ENCODE measurements around the gene ZNF710.
A peak's percentile ranks its signal among the peaks of the same experiment; 100 is the strongest.

ZNF710 gene

GRCh38 chr15:89998923-89999675 lies 2.0 kb upstream of the ZNF710 start:
- Histone ChIP-seq H3K36me3 (ENCODE audit: control insufficient read depth in 1 of 2, insufficient read depth in 2 of 2, low read length in 2 of 2) (no peaks in the 10 kb centered on the region), H3K4me1 (ENCODE audit: control insufficient read depth in 1 of 2, insufficient read depth in 2 of 2, low read length in 2 of 2) (peaks cover 5 to 15% of the 10 kb centered on the region in 2 donors), H3K27me3 (ENCODE audit: low read depth, low read length) (no peaks in the 10 kb centered on the region), H3K4me3 (ENCODE audit: low read depth in 1 of 2, low read length in 2 of 2) (no peak overlapping the region), H3K27ac (ENCODE audit: low read length) (no peak overlapping the region), H3K9me3 (ENCODE audit: control insufficient read depth in 1 of 2, low read length in 2 of 2) (no peaks in the 10 kb centered on the region)

DNA sequence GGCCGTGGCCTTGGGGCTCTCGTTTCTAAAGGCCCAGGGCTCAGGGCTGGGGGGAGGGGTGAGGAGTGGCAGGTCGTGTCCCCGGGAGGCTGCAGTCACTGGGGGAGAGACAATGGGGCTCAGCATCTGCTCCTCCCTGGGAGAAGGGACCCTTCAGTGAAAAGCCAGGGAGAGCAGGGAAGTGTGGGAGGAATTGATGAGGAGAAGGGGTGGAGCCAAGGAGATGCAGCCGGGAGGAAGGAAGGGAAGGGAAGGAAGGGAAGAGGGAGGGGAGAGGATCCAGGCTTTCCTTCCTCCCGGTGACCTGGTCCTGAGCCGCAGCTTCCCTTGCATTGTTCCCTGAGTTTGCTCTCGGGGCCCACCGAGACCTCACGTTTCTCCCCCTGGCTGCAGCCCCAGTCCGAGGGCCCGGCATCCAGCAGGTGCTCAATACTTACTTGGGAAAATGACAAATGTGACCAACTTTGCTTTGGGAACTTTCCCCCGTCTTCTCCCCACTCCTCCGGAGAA lies 1.4 kb upstream of the ZNF710 start:
- peak overlapping the region in 1 of 2 donors; percentile 74 for H3K4me3 ChIP-seq (ENCODE audit: low read depth in 1 of 2, low read length in 2 of 2)
- H3K27me3 ChIP-seq (ENCODE audit: low read depth, low read length) = no peaks in the 10 kb centered on the region
- H3K27ac ChIP-seq (ENCODE audit: low read length) = no peak overlapping the region
- no peaks in the 10 kb centered on the region for H3K9me3 ChIP-seq (ENCODE audit: control insufficient read depth in 1 of 2, low read length in 2 of 2)
- H3K36me3 ChIP-seq (ENCODE audit: control insufficient read depth in 1 of 2, insufficient read depth in 2 of 2, low read length in 2 of 2) = no peaks in the 10 kb centered on the region
- H3K4me1 ChIP-seq (ENCODE audit: control insufficient read depth in 1 of 2, insufficient read depth in 2 of 2, low read length in 2 of 2) = peaks cover 10 to 20% of the 10 kb centered on the region in 2 donors

GRCh38 chr15:90000186-90001001 lies 730 bp upstream of the ZNF710 start:
- Histone ChIP-seq H3K27ac (ENCODE audit: low read length) (peak overlapping the region; percentile 92), H3K9me3 (ENCODE audit: control insufficient read depth in 1 of 2, low read length in 2 of 2) (no peaks in the 10 kb centered on the region), H3K4me1 (ENCODE audit: control insufficient read depth in 1 of 2, insufficient read depth in 2 of 2, low read length in 2 of 2) (peaks cover 15 to 25% of the 10 kb centered on the region in 2 donors), H3K27me3 (ENCODE audit: low read depth, low read length) (no peaks in the 10 kb centered on the region), H3K4me3 (ENCODE audit: low read depth in 1 of 2, low read length in 2 of 2) (peak overlapping the region; percentile 74 to 87), H3K36me3 (ENCODE audit: control insufficient read depth in 1 of 2, insufficient read depth in 2 of 2, low read length in 2 of 2) (no peaks in the 10 kb centered on the region)

DNA sequence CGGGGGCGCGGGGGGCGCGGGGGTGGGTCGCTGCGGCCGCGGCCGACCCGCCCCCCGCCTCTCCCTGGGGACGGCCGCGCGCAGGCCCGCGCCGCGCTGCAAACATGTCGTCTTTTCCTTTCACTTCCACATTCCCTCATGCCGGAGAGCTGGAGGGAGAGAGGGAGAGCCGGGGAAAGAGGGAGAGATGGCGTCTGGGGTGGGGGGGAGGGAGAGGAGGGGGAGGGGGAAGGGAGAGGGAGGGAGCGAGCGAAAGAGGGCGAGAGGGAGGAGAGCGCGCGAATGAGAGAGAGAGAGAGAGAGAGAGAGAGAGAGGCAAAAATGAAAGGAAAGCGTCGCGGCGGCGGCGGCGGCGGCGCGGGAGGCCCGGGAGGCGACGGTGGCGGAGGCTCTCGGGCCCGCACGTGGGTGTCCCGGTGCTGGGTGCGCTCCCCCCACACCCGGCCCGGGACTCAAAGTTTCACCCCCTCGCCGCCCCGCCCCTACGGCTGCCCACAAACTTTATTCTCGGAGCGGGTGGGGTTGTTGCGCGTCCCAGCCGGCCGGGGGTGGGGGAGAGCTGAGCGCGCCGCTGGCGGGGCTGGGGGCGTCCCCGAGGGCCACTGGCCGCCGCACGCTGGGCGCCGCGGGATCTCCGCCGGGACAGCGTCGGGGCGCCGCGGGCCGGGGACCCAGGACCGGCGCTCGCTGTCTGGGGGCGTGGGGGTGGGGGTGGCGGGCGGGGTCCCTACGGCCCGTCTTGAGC lies 731 bp downstream of the ZNF710 start:
- Histone ChIP-seq H3K27me3 (ENCODE audit: low read depth, low read length) (no peaks in the 10 kb centered on the region), H3K4me3 (ENCODE audit: low read depth in 1 of 2, low read length in 2 of 2) (peak overlapping the region in 1 of 2 donors; percentile 77), H3K36me3 (ENCODE audit: control insufficient read depth in 1 of 2, insufficient read depth in 2 of 2, low read length in 2 of 2) (no peaks in the 10 kb centered on the region), H3K9me3 (ENCODE audit: control insufficient read depth in 1 of 2, low read length in 2 of 2) (no peaks in the 10 kb centered on the region), H3K4me1 (ENCODE audit: control insufficient read depth in 1 of 2, insufficient read depth in 2 of 2, low read length in 2 of 2) (peaks cover 22 to 37% of the 10 kb centered on the region in 2 donors), H3K27ac (ENCODE audit: low read length) (no peak overlapping the region)

- peaks cover 22 to 37% of the 10 kb centered on the region in 2 donors for H3K4me1 ChIP-seq (ENCODE audit: control insufficient read depth in 1 of 2, insufficient read depth in 2 of 2, low read length in 2 of 2)
- peak overlapping the region; percentile 86 for H3K27ac ChIP-seq (ENCODE audit: low read length)
Observed at GRCh38 chr15:90002428-90002844, 1.3 kb downstream of the ZNF710 start.

DNA sequence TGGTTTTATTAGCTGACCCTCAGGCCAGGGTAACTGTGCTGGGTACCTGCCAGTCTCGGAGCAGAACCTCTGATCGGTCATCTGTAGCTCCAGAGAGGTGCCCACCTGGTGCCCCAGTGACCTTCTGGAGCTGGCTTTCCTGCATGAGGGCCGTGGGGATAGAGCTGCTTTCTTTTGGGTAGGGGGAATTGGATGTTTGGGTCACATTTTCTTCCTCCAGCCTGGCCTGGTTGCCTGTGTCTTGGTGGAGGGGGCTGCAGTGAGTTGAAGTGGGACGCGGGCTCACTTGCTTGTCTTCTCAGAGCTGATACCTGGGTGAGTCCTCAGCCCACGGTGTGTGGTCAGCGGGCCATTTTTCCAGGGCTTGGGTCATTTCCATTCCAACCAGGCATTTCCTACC lies 2.6 kb downstream of the ZNF710 start:
- peaks cover 17 to 37% of the 10 kb centered on the region in 2 donors for H3K4me1 ChIP-seq (ENCODE audit: control insufficient read depth in 1 of 2, insufficient read depth in 2 of 2, low read length in 2 of 2)
- peak overlapping the region; percentile 86 for H3K27ac ChIP-seq (ENCODE audit: low read length)
- no peaks in the 10 kb centered on the region for H3K36me3 ChIP-seq (ENCODE audit: control insufficient read depth in 1 of 2, insufficient read depth in 2 of 2, low read length in 2 of 2)
- no peaks in the 10 kb centered on the region for H3K27me3 ChIP-seq (ENCODE audit: low read depth, low read length)
- no peak overlapping the region for H3K4me3 ChIP-seq (ENCODE audit: low read depth in 1 of 2, low read length in 2 of 2)
- no peaks in the 10 kb centered on the region for H3K9me3 ChIP-seq (ENCODE audit: control insufficient read depth in 1 of 2, low read length in 2 of 2)

More at GRCh38 chr15:90002428-90002844, 1.3 kb downstream of the ZNF710 start:
- H3K4me3 ChIP-seq (ENCODE audit: low read depth in 1 of 2, low read length in 2 of 2) = peak overlapping the region; percentile 77 to 82
- H3K9me3 ChIP-seq (ENCODE audit: control insufficient read depth in 1 of 2, low read length in 2 of 2) = no peaks in the 10 kb centered on the region
- H3K36me3 ChIP-seq (ENCODE audit: control insufficient read depth in 1 of 2, insufficient read depth in 2 of 2, low read length in 2 of 2) = no peaks in the 10 kb centered on the region
- H3K27me3 ChIP-seq (ENCODE audit: low read depth, low read length) = no peaks in the 10 kb centered on the region

DNA sequence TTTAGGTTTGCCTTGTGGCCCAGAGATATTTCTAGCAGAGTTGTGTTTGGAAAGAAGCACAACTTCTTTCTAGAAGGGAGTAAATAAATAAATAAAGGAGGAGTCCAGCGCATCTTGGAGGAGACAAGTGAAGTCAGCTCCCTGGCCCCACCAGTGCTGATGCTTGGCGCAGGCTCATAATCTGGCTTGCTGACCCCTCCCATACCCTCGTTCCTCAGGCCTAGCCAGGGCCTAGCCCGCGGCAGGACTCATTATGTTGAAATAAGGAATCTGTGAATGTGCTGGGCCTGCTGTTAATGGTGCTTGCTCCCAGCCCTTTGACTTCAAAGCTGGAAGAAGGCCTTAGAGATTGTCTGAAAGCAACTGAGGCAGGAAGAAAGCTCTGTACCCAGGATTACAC lies 3.1 kb downstream of the ZNF710 start:
- Histone ChIP-seq H3K27me3 (ENCODE audit: low read depth, low read length) (no peaks in the 10 kb centered on the region), H3K9me3 (ENCODE audit: control insufficient read depth in 1 of 2, low read length in 2 of 2) (no peaks in the 10 kb centered on the region), H3K27ac (ENCODE audit: low read length) (peak overlapping the region; percentile 86), H3K4me1 (ENCODE audit: control insufficient read depth in 1 of 2, insufficient read depth in 2 of 2, low read length in 2 of 2) (peaks cover 17 to 41% of the 10 kb centered on the region in 2 donors), H3K4me3 (ENCODE audit: low read depth in 1 of 2, low read length in 2 of 2) (peak overlapping the region in 1 of 2 donors; percentile 17), H3K36me3 (ENCODE audit: control insufficient read depth in 1 of 2, insufficient read depth in 2 of 2, low read length in 2 of 2) (no peaks in the 10 kb centered on the region)

DNA sequence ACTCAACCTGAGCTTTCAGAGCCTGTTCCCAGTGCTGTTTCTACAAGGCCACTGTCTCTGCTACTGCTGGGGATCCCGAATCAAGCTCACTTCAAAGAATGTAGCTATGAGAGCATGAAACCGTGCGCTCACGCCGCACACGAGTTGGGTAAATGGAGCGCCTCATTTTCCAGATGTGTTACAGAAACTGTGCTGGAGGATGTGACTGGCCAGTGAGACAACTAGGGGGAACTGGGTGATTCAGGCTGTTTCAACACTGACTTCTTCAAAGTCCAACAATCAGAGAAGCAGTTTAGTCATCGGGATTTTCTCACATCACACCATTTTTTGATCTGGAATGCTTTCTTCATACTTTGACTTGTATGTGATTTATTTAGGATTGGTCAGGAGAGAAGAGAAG lies 3.5 kb downstream of the ZNF710 start:
- peak overlapping the region; percentile 86 for H3K27ac ChIP-seq (ENCODE audit: low read length)
- H3K4me3 ChIP-seq (ENCODE audit: low read depth in 1 of 2, low read length in 2 of 2) = peak overlapping the region in 1 of 2 donors; percentile 17
- H3K4me1 ChIP-seq (ENCODE audit: control insufficient read depth in 1 of 2, insufficient read depth in 2 of 2, low read length in 2 of 2) = peaks cover 17 to 44% of the 10 kb centered on the region in 2 donors
- H3K9me3 ChIP-seq (ENCODE audit: control insufficient read depth in 1 of 2, low read length in 2 of 2) = no peaks in the 10 kb centered on the region
- no peaks in the 10 kb centered on the region for H3K27me3 ChIP-seq (ENCODE audit: low read depth, low read length)
- H3K36me3 ChIP-seq (ENCODE audit: control insufficient read depth in 1 of 2, insufficient read depth in 2 of 2, low read length in 2 of 2) = no peaks in the 10 kb centered on the region

- H3K4me1 ChIP-seq (ENCODE audit: control insufficient read depth in 1 of 2, insufficient read depth in 2 of 2, low read length in 2 of 2) = peaks cover 17 to 44% of the 10 kb centered on the region in 2 donors
- no peaks in the 10 kb centered on the region for H3K36me3 ChIP-seq (ENCODE audit: control insufficient read depth in 1 of 2, insufficient read depth in 2 of 2, low read length in 2 of 2)
- H3K9me3 ChIP-seq (ENCODE audit: control insufficient read depth in 1 of 2, low read length in 2 of 2) = no peaks in the 10 kb centered on the region
- H3K27me3 ChIP-seq (ENCODE audit: low read depth, low read length) = no peaks in the 10 kb centered on the region
- no peak overlapping the region for H3K4me3 ChIP-seq (ENCODE audit: low read depth in 1 of 2, low read length in 2 of 2)
- H3K27ac ChIP-seq (ENCODE audit: low read length) = no peak overlapping the region
Observed at GRCh38 chr15:90006217-90007075, 5.3 kb downstream of the ZNF710 start.

DNA sequence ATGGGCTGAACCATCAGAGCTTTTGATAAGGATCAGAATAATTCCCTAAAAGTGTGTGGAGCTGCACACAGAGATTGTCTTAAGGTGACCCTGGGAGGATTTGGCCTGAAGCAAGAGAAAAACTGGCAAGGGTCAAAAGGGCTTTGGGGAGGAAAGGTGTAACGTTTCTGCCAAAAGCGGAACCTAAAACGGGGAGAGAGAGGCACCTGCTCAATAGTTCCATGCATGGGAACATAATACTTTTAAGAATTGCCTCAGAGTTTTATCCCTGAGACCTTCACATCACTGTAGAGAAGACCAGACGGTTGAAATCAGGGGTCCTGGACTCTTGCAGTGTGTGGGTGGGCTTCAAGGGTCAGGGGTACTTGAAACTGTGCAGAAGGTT lies 5.9 kb downstream of the ZNF710 start:
- Histone ChIP-seq H3K4me3 (ENCODE audit: low read depth in 1 of 2, low read length in 2 of 2) (no peak overlapping the region), H3K27me3 (ENCODE audit: low read depth, low read length) (no peaks in the 10 kb centered on the region), H3K4me1 (ENCODE audit: control insufficient read depth in 1 of 2, insufficient read depth in 2 of 2, low read length in 2 of 2) (peaks cover 17 to 44% of the 10 kb centered on the region in 2 donors), H3K27ac (ENCODE audit: low read length) (no peak overlapping the region), H3K9me3 (ENCODE audit: control insufficient read depth in 1 of 2, low read length in 2 of 2) (peaks cover 0 to 4% of the 10 kb centered on the region in 2 donors), H3K36me3 (ENCODE audit: control insufficient read depth in 1 of 2, insufficient read depth in 2 of 2, low read length in 2 of 2) (peaks cover 0 to 4% of the 10 kb centered on the region in 2 donors)
